ENCODE results near the gene ZBTB3. TPM values are rescaled to one million over a fixed set of nuclear protein-coding genes. Genes with fewer than 3 reads are reported as not detected.

The ZBTB3 gene
- total RNA-seq, 2 donors from 2014 or later, result 3.9 to 4.0 TPM

GRCh38 chr11:62726915-62727164 is 27.1 kb downstream of the ZBTB3 start:
- intact Hi-C loops (cut with DNase I), result no loop called here
- DNase-seq (no peak), ATAC-seq (no peak)
- H3K4me1 ChIP-seq, result peaks cover 33% of the 10 kb centered on the region
- H3K36me3 ChIP-seq (replicated peaks in 1 of 2; ENCODE audit: insufficient read depth in 1 of 2, low read depth in 2 of 2), result peaks cover 4 to 17% of the 10 kb centered on the region in 2 donors
- no peaks in the 10 kb centered on the region for H3K9me3 ChIP-seq
- H3K27me3 ChIP-seq, result no peaks in the 10 kb centered on the region
- H3K4me3 ChIP-seq, result peak overlapping the region; percentile 86 to 93
- peak overlapping the region; percentile 90 to 99 (median 97) for H3K27ac ChIP-seq
- WGBS, 2 donors, result 0% methylated on average over 20 to 23 of the region's 37 CpGs
- TF ChIP-seq, protein P1, sequence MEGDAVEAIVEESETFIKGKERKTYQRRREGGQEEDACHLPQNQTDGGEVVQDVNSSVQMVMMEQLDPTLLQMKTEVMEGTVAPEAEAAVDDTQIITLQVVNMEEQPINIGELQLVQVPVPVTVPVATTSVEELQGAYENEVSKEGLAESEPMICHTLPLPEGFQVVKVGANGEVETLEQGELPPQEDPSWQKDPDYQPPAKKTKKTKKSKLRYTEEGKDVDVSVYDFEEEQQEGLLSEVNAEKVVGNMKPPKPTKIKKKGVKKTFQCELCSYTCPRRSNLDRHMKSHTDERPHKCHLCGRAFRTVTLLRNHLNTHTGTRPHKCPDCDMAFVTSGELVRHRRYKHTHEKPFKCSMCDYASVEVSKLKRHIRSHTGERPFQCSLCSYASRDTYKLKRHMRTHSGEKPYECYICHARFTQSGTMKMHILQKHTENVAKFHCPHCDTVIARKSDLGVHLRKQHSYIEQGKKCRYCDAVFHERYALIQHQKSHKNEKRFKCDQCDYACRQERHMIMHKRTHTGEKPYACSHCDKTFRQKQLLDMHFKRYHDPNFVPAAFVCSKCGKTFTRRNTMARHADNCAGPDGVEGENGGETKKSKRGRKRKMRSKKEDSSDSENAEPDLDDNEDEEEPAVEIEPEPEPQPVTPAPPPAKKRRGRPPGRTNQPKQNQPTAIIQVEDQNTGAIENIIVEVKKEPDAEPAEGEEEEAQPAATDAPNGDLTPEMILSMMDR (IDR thresholded peaks at IDR 0.05), result peak in 1 of 7 experiments; percentile 9
- TF ChIP-seq POLR2A (IDR thresholded peaks at IDR 0.05), result no peak

DNA sequence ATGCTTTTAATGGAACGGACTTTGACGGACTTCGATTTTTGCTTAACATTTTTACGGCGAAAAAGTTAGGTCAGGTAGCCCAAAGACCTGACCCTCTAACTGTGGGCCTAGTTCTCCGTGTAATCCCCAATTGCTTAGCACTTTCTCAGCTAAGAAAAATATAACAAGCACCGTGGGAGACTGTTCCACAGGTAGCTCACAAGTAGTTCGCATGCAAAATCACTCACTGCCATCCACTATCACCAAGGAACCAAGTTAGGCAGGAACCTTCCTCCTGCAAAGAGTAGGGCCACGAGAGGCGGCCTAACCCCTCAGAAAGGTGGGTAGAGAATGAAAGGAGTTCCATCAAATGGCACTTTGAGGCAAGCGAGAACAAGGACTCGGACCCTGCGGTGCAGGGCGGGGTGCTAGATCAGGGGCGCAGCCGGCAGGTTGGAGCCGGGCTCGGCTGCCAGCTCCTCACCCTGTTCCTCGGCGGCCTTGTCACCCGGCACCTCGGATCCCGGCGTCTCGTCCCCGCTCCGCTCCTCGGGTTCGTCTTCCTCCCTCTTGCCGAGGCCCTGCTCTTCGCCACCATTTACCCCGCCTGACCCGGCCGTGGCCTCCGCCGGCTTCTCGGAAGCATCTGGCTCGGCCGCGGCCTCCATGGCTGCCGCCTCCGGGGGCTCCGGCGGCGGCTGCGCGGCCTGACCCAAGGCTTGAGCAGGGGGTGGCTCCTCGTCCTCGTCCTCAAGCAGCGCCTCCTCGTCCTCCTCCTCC is 27.6 kb downstream of the ZBTB3 start:
- H3K4me1 ChIP-seq, result peaks cover 32% of the 10 kb centered on the region
- peak overlapping the region; percentile 90 to 99 (median 97) for H3K27ac ChIP-seq
- H3K36me3 ChIP-seq (replicated peaks in 1 of 2; ENCODE audit: insufficient read depth in 1 of 2, low read depth in 2 of 2), result peaks cover 7 to 19% of the 10 kb centered on the region in 2 donors
- DNase-seq (peak in 3 of 4 donors; percentile 25 to 34 (median 28)), ATAC-seq (no peak)
- peak overlapping the region; percentile 86 to 93 for H3K4me3 ChIP-seq
- H3K9me3 ChIP-seq, result no peaks in the 10 kb centered on the region
- TF ChIP-seq POLR2A (IDR thresholded peaks at IDR 0.05), result no peak
- TF ChIP-seq, protein P1 (IDR thresholded peaks at IDR 0.05), result no peak
- WGBS, 2 donors, result 0 to 1% methylated on average over 18 to 46 of the region's 51 CpGs
- H3K27me3 ChIP-seq, result no peaks in the 10 kb centered on the region
- intact Hi-C loops (cut with DNase I), result no loop called here

GRCh38 chr11:62725646-62726045 is 28.3 kb downstream of the ZBTB3 start:
- intact Hi-C loops (cut with DNase I), result no loop called here
- H3K4me1 ChIP-seq, result peaks cover 27% of the 10 kb centered on the region

GRCh38 chr11:62724171-62724570 is 29.8 kb downstream of the ZBTB3 start:
- H3K4me3 ChIP-seq, result no peak overlapping the region
- no peaks in the 10 kb centered on the region for H3K27me3 ChIP-seq
- H3K9me3 ChIP-seq, result no peaks in the 10 kb centered on the region
- intact Hi-C loops (cut with DNase I), result no loop called here
- peaks cover 15% of the 10 kb centered on the region for H3K4me1 ChIP-seq
- 25 to 32% methylated on average over 8 of the region's 8 CpGs for WGBS, 2 donors
- DNase-seq, result no peak
- H3K27ac ChIP-seq, result no peak overlapping the region
- peaks cover 18 to 34% of the 10 kb centered on the region in 2 donors for H3K36me3 ChIP-seq (replicated peaks in 1 of 2; ENCODE audit: insufficient read depth in 1 of 2, low read depth in 2 of 2)
- TF ChIP-seq, protein P1 (IDR thresholded peaks at IDR 0.05), result no peak
- TF ChIP-seq POLR2A (IDR thresholded peaks at IDR 0.05), result no peak
- ATAC-seq, result no peak

More at GRCh38 chr11:62725646-62726045, 28.3 kb downstream of the ZBTB3 start:
- peaks cover 13 to 25% of the 10 kb centered on the region in 2 donors for H3K36me3 ChIP-seq (replicated peaks in 1 of 2; ENCODE audit: insufficient read depth in 1 of 2, low read depth in 2 of 2)
- ATAC-seq (no peak), DNase-seq (no peak)
- no peaks in the 10 kb centered on the region for H3K27me3 ChIP-seq
- H3K27ac ChIP-seq, result peak overlapping the region in 3 of 4 donors; percentile 90 to 99 (median 97)
- TF ChIP-seq, protein P1 (IDR thresholded peaks at IDR 0.05), result no peak
- TF ChIP-seq POLR2A (IDR thresholded peaks at IDR 0.05), result no peak
- H3K9me3 ChIP-seq, result no peaks in the 10 kb centered on the region
- H3K4me3 ChIP-seq, result peak overlapping the region; percentile 86 to 93
- WGBS, 2 donors, result 0% methylated on average over 7 of the region's 7 CpGs

- Histone ChIP-seq H3K4me1 (peaks cover 23% of the 10 kb centered on the region), H3K9me3 (no peaks in the 10 kb centered on the region), H3K4me3 (no peak overlapping the region)
Measured at GRCh38 chr11:62721994-62722393, 32.0 kb downstream of the ZBTB3 start.

More at GRCh38 chr11:62721994-62722393, 32.0 kb downstream of the ZBTB3 start:
- DNase-seq, result no peak
- TF ChIP-seq, protein P1 (IDR thresholded peaks at IDR 0.05), result no peak
- TF ChIP-seq POLR2A (IDR thresholded peaks at IDR 0.05), result no peak
- intact Hi-C loops (cut with DNase I), result no loop called here
- Histone ChIP-seq H3K36me3 (replicated peaks in 1 of 2; ENCODE audit: insufficient read depth in 1 of 2, low read depth in 2 of 2) (peaks cover 18 to 42% of the 10 kb centered on the region in 2 donors), H3K27me3 (no peaks in the 10 kb centered on the region), H3K27ac (no peak overlapping the region)
- WGBS, 2 donors, result 60 to 76% methylated on average over 7 of the region's 7 CpGs
- no peak for ATAC-seq
